GM12878 (cell line): ENCODE data around the gene RIMBP2. TPM values are rescaled to one million over a fixed set of nuclear protein-coding genes. Genes with fewer than 3 reads are reported as not detected.

Experiments used
- ATAC-seq: fragments of 200-7000 bp; cut with Tn5 transposase; 3 replicates; pipeline ENCODE4 v1.9.1; 2020; ENCODE audit warnings: mild to moderate bottlenecking, moderate library complexity
- BruUV-seq: library from RNA; stranded (reverse); fragments of 400-500 nt; replicated peaks from 2 replicates; lab custom pipeline; 2021; lab: Mats Ljungman, UMichigan
- CTCF ChIA-PET: fragments of 300-600 bp; sonication (Branson Sonifier 250); formaldehyde crosslinking; extraction: SDS; loops from one replicate; lab custom pipeline; 2021; ENCODE audit warnings: inconsistent platforms; lab: Yijun Ruan, JAX
- POLR2A ChIA-PET: fragments of 350-600 bp; formaldehyde crosslinking; extraction: SDS; loops from one replicate; lab custom pipeline; 2021; ENCODE audit warnings: inconsistent platforms; lab: Charles Lee
- RAD21 ChIA-PET: fragments of 300-600 bp; sonication (Branson Sonifier 250); formaldehyde crosslinking; loops from one replicate; lab custom pipeline; 2023; ENCODE audit warnings: antibody characterized with exemption; ENCODE audit not compliant: unreplicated experiment; lab: Charles Lee
- SMC1A ChIA-PET: fragments of 300-600 bp; sonication (Branson Sonifier 250); formaldehyde crosslinking; loops from one replicate; lab custom pipeline; 2023; ENCODE audit not compliant: unreplicated experiment, uncharacterized antibody; lab: Charles Lee
- DNase-seq: peaks from one replicate; pipeline ENCODE4 v3.0.0-alpha.2; 2011; ENCODE audit warnings: low read depth, low spot score
- FAIRE-seq: peaks from 3 replicates; lab custom pipeline; 2011; peaks lifted over from hg19 to GRCh38; lab: Jason Lieb, UNC
- H2AFZ ChIP-seq: 2 replicates; pipeline ENCODE4 v1.6.0; 2011; ENCODE audit warnings: low read depth, low read length, control low read depth; ENCODE audit not compliant: control insufficient read depth
- H3K27ac ChIP-seq: 2 replicates; pipeline ENCODE4 v1.5.1; 2011; ENCODE audit warnings: control low read depth; ENCODE audit not compliant: control insufficient read depth, insufficient read depth
- H3K27me3 ChIP-seq, 2 experiments: replicated peaks in 1 of 2; 2 replicates each; pipeline versions ENCODE4 v1.6.0 to v1.6.1; 2011; ENCODE audit warnings: low read length in 1 of 2; ENCODE audit not compliant: control insufficient read depth in 2 of 2, insufficient read depth in 2 of 2
- H3K36me3 ChIP-seq, 2 experiments: 2 replicates each; pipeline ENCODE4 v1.5.1; 2011; ENCODE audit warnings: low read length in 1 of 2; ENCODE audit not compliant: control insufficient read depth in 2 of 2, insufficient read depth in 2 of 2
- H3K4me1 ChIP-seq: 2 replicates; pipeline ENCODE4 v1.6.1; 2011; ENCODE audit warnings: mild to moderate bottlenecking, low read length, moderate library complexity, mixed read lengths; ENCODE audit not compliant: control insufficient read depth, insufficient read depth
- H3K4me2 ChIP-seq: 2 replicates; pipeline ENCODE4 v1.6.0; 2011; ENCODE audit warnings: control low read depth; ENCODE audit not compliant: control insufficient read depth, insufficient read depth
- H3K4me3 ChIP-seq: fragments of 200-600 bp; sonication (generic); 2 replicates; pipeline ENCODE4 v1.5.1; 2016
- H3K79me2 ChIP-seq: 2 replicates; pipeline ENCODE4 v1.6.0; 2011; ENCODE audit warnings: low read length; ENCODE audit not compliant: control insufficient read depth, insufficient read depth
- H3K9ac ChIP-seq: 2 replicates; pipeline ENCODE4 v1.8.0; 2011; ENCODE audit warnings: low read length, control low read depth, mixed read lengths; ENCODE audit not compliant: control insufficient read depth, insufficient read depth
- H3K9me3 ChIP-seq: replicated peaks from 3 replicates; pipeline ENCODE4 v1.5.1; 2011; ENCODE audit warnings: mild to moderate bottlenecking, low read length; ENCODE audit not compliant: control insufficient read depth, insufficient read depth
- H4K20me1 ChIP-seq: 2 replicates; pipeline ENCODE4 v1.6.0; 2011; ENCODE audit not compliant: control insufficient read depth, insufficient read depth
- CUX1 ChIP-seq: IDR thresholded peaks from 2 replicates; pipeline ENCODE4 v1.6.1; 2012; ENCODE audit warnings: improper control_type of control experiment, low read depth, low read length; ENCODE audit not compliant: insufficient replicate concordance
- ELK1 ChIP-seq: IDR thresholded peaks from 2 replicates; pipeline ENCODE4 v1.6.1; 2012; ENCODE audit warnings: low read depth, low read length, improper control_type of control experiment
- HCFC1 ChIP-seq: fragments of 150-350 bp; IDR thresholded peaks from 2 replicates; pipeline ENCODE4 v1.6.1; 2014; ENCODE audit warnings: low read length
- MEF2A ChIP-seq: IDR thresholded peaks from 2 replicates; pipeline ENCODE4 v1.6.1; 2011; ENCODE audit warnings: low read depth, mild to moderate bottlenecking, low read length, moderate library complexity; ENCODE audit not compliant: insufficient read depth
- NFYB ChIP-seq: IDR thresholded peaks from 2 replicates; pipeline ENCODE4 v1.6.1; 2011; ENCODE audit warnings: low read depth, mild to moderate bottlenecking, low read length, improper control_type of control experiment, moderate library complexity; ENCODE audit not compliant: insufficient read depth
- NR2F1 ChIP-seq: fragments of 450-650 bp; conservative IDR thresholded peaks from 2 replicates; pipeline ENCODE4 v1.6.1; 2017; ENCODE audit warnings: mild to moderate bottlenecking
- RBBP5 ChIP-seq: fragments of 200-600 bp; sonication (generic); conservative IDR thresholded peaks from 2 replicates; pipeline ENCODE4 v1.6.1; 2016
- SP1 ChIP-seq: IDR thresholded peaks from one replicate; pipeline ENCODE4 v1.6.1; 2011; ENCODE audit warnings: low read depth, low read length
- YY1 ChIP-seq: IDR thresholded peaks from 2 replicates; pipeline ENCODE4 v1.6.1; 2011; ENCODE audit warnings: low read depth, mild to moderate bottlenecking, low read length
- ZBTB33 ChIP-seq: fragments of 450-650 bp; IDR thresholded peaks from 2 replicates; pipeline ENCODE4 v1.6.1; 2017; ENCODE audit warnings: mild to moderate bottlenecking
- ZBTB4 ChIP-seq: fragments of 450-650 bp; formaldehyde crosslinking; IDR thresholded peaks from 2 replicates; pipeline ENCODE4 v1.4.0; 2022; ENCODE audit warnings: mild to moderate bottlenecking, moderate library complexity
- ZNF207 ChIP-seq: fragments of 450-650 bp; IDR thresholded peaks from 2 replicates; pipeline ENCODE4 v1.6.1; 2014; ENCODE audit warnings: antibody characterized with exemption, mild to moderate bottlenecking, borderline replicate concordance
- ZNF622 ChIP-seq: fragments of 450-650 bp; IDR thresholded peaks from 2 replicates; pipeline ENCODE4 v1.6.1; 2017; ENCODE audit warnings: mild to moderate bottlenecking, inconsistent platforms
- WGBS: methylation state at CpG from one replicate; pipeline ENCODE4 v1.1.6; 2016; ENCODE audit warnings: low lambda C conversion rate; ENCODE audit not compliant: insufficient replicate concordance, insufficient coverage; ENCODE audit errors: missing lambda C conversion rate; 5-methylcytosine and 5-hydroxymethylcytosine counted together
- in situ Hi-C: fragments of 300-500 bp; cut with MboI; formaldehyde crosslinking; loops from 9 replicates; pipeline ENCODE4 v1.14.3; 2018; ENCODE audit warnings: mixed read lengths
- intact Hi-C: fragments of 100-400 bp; cut with micrococcal nuclease; formaldehyde crosslinking; loops from one replicate; pipeline ENCODE4 v1.14.2; 2022; ENCODE audit not compliant: unreplicated experiment
- polyA plus RNA-seq, 11 experiments: library from polyadenylated mRNA; depleted of rRNA in 4 of 11; unstranded in 6 of 11; stranded (reverse) in 5 of 11; fragments of >200 nt; fragmentation: Nextera tagmentation in 4 of 11; fragmentation: Illumina TruSeq in 1 of 11; extraction: Ambion mirVana in 4 of 11; extraction: Trizol in 1 of 11; gene quantifications; 1 replicate in 1 of 11; 2 replicates in 10 of 11; pipeline versions ENCODE4 v1.2.1 to v1.2.3, GENCODE V29; 2011 to 2016; ENCODE audit warnings: inconsistent platforms in 2 of 11, missing spikeins in 2 of 11, low read depth in 1 of 11
- total RNA-seq, 4 experiments: library from RNA; depleted of rRNA in 3 of 4; stranded (reverse); fragments of >200 nt in 3 of 4; fragmentation: Illumina TruSeq in 1 of 4; extraction: Trizol in 1 of 4; gene quantifications; 2 replicates each; pipeline versions ENCODE4 v1.2.1 to v1.2.3, GENCODE V29; 2013 to 2021

RIMBP2 gene
- total and polyA plus RNA-seq, 10 of the 15 experiments (the other 5 are each of a cell fraction or from before 2014, with no cell fraction given), result 0.04 to 2.9 (median 0.07) TPM; not detected in 1

GRCh38 chr12:130454296-130454695 is 261.8 kb downstream of the RIMBP2 start (continued):
- TF ChIP-seq ZBTB4 (CRISPR knock-in tag) (no peak), ZBTB33 (no peak), ZNF622 (no peak), SP1 (no peak), HCFC1 (no peak), RBBP5 (no peak)

GRCh38 chr12:130452546-130452945 is 263.6 kb downstream of the RIMBP2 start:
- intact Hi-C loops (no loop called here), in situ Hi-C loops (no loop called here)
- ChIA-PET RAD21 (no interaction called here), SMC1A (no interaction called here), CTCF (no interaction called here), POLR2A (no interaction called here)
- ATAC-seq, result no peak
- Histone ChIP-seq H3K9ac (no peak overlapping the region), H3K9me3 (no peaks in the 10 kb centered on the region; the same call in 2 of the 3 replicates), H3K27ac (no peak overlapping the region), H2AFZ (no peak overlapping the region), H3K4me2 (no peak overlapping the region), H3K4me1 (no peaks in the 10 kb centered on the region), H4K20me1 (no peaks in the 10 kb centered on the region), H3K27me3 (no peaks in the 10 kb centered on the region), H3K79me2 (no peaks in the 10 kb centered on the region), H3K4me3 (no peak overlapping the region), H3K36me3 (no peaks in the 10 kb centered on the region)
- no peak for FAIRE-seq
- DNase-seq, result no peak
- BruUV-seq, result no TSS peak
- 44% methylated on average over 10 of the region's 10 CpGs for WGBS
- TF ChIP-seq ELK1, result no peak
- TF ChIP-seq CUX1, result no peak
- TF ChIP-seq YY1, result no peak
- no peak for TF ChIP-seq NR2F1
- TF ChIP-seq MEF2A, result no peak
- TF ChIP-seq NFYB, result no peak
- no peak for TF ChIP-seq ZNF207
